K562 (cell line): Measurements from ENCODE around the gene KLF13. TPM values are rescaled to one million over a fixed set of nuclear protein-coding genes. Genes with fewer than 3 reads are reported as not detected.

Experiments used
- CTCF ChIP-seq, 3 experiments: IDR thresholded peaks in 2 of 3; conservative IDR thresholded peaks in 1 of 3; 2 replicates each; pipeline ENCODE4 v1.5.1; 2011 to 2012; ENCODE audit warnings: low read length in 3 of 3, mild to moderate bottlenecking in 3 of 3, control low read depth in 2 of 3, improper control_type of control experiment in 1 of 3, inconsistent platforms in 1 of 3, low read depth in 1 of 3, mixed read lengths in 1 of 3, moderate library complexity in 1 of 3; ENCODE audit not compliant: insufficient read depth in 2 of 3
- DMBX1 ChIP-seq: fragments of 250-450 bp; sonication (Bioruptor Pico); IDR thresholded peaks from 2 replicates; pipeline ENCODE4 v1.8.0; 2022; ENCODE audit warnings: inconsistent platforms, mild to moderate bottlenecking, moderate library complexity, borderline replicate concordance
- E2F8 ChIP-seq: fragments of 450-650 bp; IDR thresholded peaks from 2 replicates; pipeline ENCODE4 v1.7.1; 2018; ENCODE audit warnings: mild to moderate bottlenecking, low read depth; ENCODE audit not compliant: partially characterized antibody
- ELF4 ChIP-seq: fragments of 450-650 bp; formaldehyde crosslinking; IDR thresholded peaks from 2 replicates; pipeline ENCODE4 v1.4.0; 2022; ENCODE audit warnings: missing genetic modification characterization
- EP300 ChIP-seq: IDR thresholded peaks from 2 replicates; pipeline ENCODE4 v1.6.1; 2012; ENCODE audit warnings: low read length, improper control_type of control experiment
- ERF ChIP-seq: fragments of 450-650 bp; formaldehyde crosslinking; IDR thresholded peaks from 2 replicates; pipeline ENCODE4 v1.4.0; 2020; ENCODE audit warnings: mild to moderate bottlenecking, mixed read lengths
- FOXA3 ChIP-seq, 2 experiments: fragments of 450-650 bp in 1 of 2; sonication (generic) in 1 of 2; formaldehyde crosslinking; IDR thresholded peaks in 1 of 2; conservative IDR thresholded peaks in 1 of 2; 2 replicates each; pipeline versions ENCODE4 v1.4.0 to v1.8.0; 2020 to 2022; ENCODE audit warnings: mild to moderate bottlenecking in 2 of 2, missing genetic modification reagents in 1 of 2
- HMG20A ChIP-seq: fragments of 450-650 bp; formaldehyde crosslinking; conservative IDR thresholded peaks from 2 replicates; pipeline ENCODE4 v1.4.0; 2020; ENCODE audit warnings: mild to moderate bottlenecking, mixed read lengths
- HNRNPL ChIP-seq: fragments of 200-400 bp; formaldehyde crosslinking; IDR thresholded peaks from 2 replicates; pipeline ENCODE4 v1.6.1; 2017; ENCODE audit warnings: low read depth, mild to moderate bottlenecking, low read length
- JUNB ChIP-seq: fragments of 450-650 bp; formaldehyde crosslinking; conservative IDR thresholded peaks from 2 replicates; pipeline ENCODE4 v1.4.0; 2020; ENCODE audit warnings: mild to moderate bottlenecking
- KDM5B ChIP-seq: fragments of 200-600 bp; sonication (generic); IDR thresholded peaks from 2 replicates; pipeline ENCODE4 v1.6.1; 2012; ENCODE audit warnings: low read depth, mild to moderate bottlenecking, moderate library complexity, low read length, control low read depth, inconsistent platforms; ENCODE audit not compliant: insufficient replicate concordance
- MAZ ChIP-seq, 2 experiments: fragments of 450-650 bp in 1 of 2; sonication (generic) in 1 of 2; formaldehyde crosslinking; IDR thresholded peaks in 1 of 2; conservative IDR thresholded peaks in 1 of 2; 2 replicates each; pipeline versions ENCODE4 v1.4.0 to v1.5.0; 2020; ENCODE audit warnings: mild to moderate bottlenecking in 1 of 2, missing genetic modification reagents in 1 of 2
- NR2C1 ChIP-seq, 2 experiments: fragments of 450-650 bp; IDR thresholded peaks; 2 replicates each; pipeline ENCODE4 v1.6.1; 2017; ENCODE audit warnings: mild to moderate bottlenecking in 2 of 2, antibody characterized with exemption in 1 of 2, inconsistent platforms in 1 of 2, missing compliant biosample characterization in 1 of 2, missing genetic modification characterization in 1 of 2
- NRF1 ChIP-seq, 2 experiments: fragments of 450-650 bp; IDR thresholded peaks in 1 of 2; conservative IDR thresholded peaks in 1 of 2; 2 replicates each; pipeline ENCODE4 v1.6.1; 2014; ENCODE audit warnings: mild to moderate bottlenecking in 2 of 2
- PTRF ChIP-seq: fragments of 450-650 bp; IDR thresholded peaks from 2 replicates; pipeline ENCODE4 v1.6.1; 2016; ENCODE audit warnings: mild to moderate bottlenecking, missing genetic modification characterization, missing compliant biosample characterization
- RFX7 ChIP-seq: fragments of 250-450 bp; sonication (Bioruptor Pico); IDR thresholded peaks from 2 replicates; pipeline ENCODE4 v1.5.1; 2021; ENCODE audit warnings: mild to moderate bottlenecking
- SRSF1 ChIP-seq: fragments of 200-400 bp; formaldehyde crosslinking; IDR thresholded peaks from 2 replicates; pipeline ENCODE4 v1.6.1; 2017; ENCODE audit warnings: mild to moderate bottlenecking, low read depth, low read length, moderate library complexity
- TAF1 ChIP-seq: IDR thresholded peaks from 2 replicates; pipeline ENCODE4 v1.6.1; 2011; ENCODE audit warnings: mild to moderate bottlenecking, low read length, moderate library complexity; ENCODE audit not compliant: insufficient read depth, control insufficient read depth, severe bottlenecking; ENCODE audit errors: extremely low read depth
- ZBTB8A ChIP-seq: fragments of 450-650 bp; IDR thresholded peaks from 2 replicates; pipeline ENCODE4 v1.6.1; 2018; ENCODE audit warnings: mild to moderate bottlenecking, moderate library complexity; ENCODE audit not compliant: partially characterized antibody
- ZHX1 ChIP-seq: fragments of 150-350 bp; conservative IDR thresholded peaks from 2 replicates; pipeline ENCODE4 v1.6.1; 2014; ENCODE audit warnings: low read length
- ZNF830 ChIP-seq: fragments of 250-450 bp; sonication (Bioruptor Pico); IDR thresholded peaks from 2 replicates; pipeline ENCODE4 v1.5.0; 2021; ENCODE audit warnings: mild to moderate bottlenecking
- polyA plus RNA-seq, 8 experiments: library from polyadenylated mRNA; depleted of rRNA in 4 of 8; stranded (reverse) in 5 of 8; unstranded in 3 of 8; fragments of >200 nt; fragmentation: Nextera tagmentation in 2 of 8; fragmentation: Illumina TruSeq in 1 of 8; extraction: Ambion mirVana in 2 of 8; extraction: Trizol in 1 of 8; gene quantifications; 2 replicates each; pipeline versions ENCODE4 v1.2.1 to v1.2.3, GENCODE V29; 2011 to 2014; ENCODE audit warnings: inconsistent platforms in 1 of 8, missing spikeins in 1 of 8
- total RNA-seq, 7 experiments: library from RNA; depleted of rRNA in 6 of 7; stranded (reverse); fragments of >200 nt in 6 of 7; fragmentation: Illumina TruSeq in 2 of 7; extraction: Trizol in 2 of 7; gene quantifications; 2 replicates each; pipeline versions ENCODE4 v1.2.1 to v1.2.3, GENCODE V29; 2011 to 2021; ENCODE audit warnings: low replicate concordance in 1 of 7

KLF13 gene
- total and polyA plus RNA-seq, 9 of the 15 experiments (the other 6 are each of a cell fraction or from before 2014, with no cell fraction given): 1.8 to 10.5 (median 4.8) TPM

GRCh38 chr15:31325595-31326155, 960 bp upstream of the KLF13 start (continued):
- TF ChIP-seq ELF4: no peak
- no peak for TF ChIP-seq EP300
- no peak for TF ChIP-seq E2F8
- TF ChIP-seq CTCF (IDR thresholded peaks at IDR 0.05 in 2 of 3, conservative IDR thresholded peaks at IDR 0.05 in 1 of 3; ENCODE audit: insufficient read depth in 2 of 3, low read depth in 1 of 3, low read length in 3 of 3): no peak
- no peak for TF ChIP-seq FOXA3 (CRISPR knock-in tag; conservative IDR thresholded peaks at IDR 0.05 in 1 of 2, IDR thresholded peaks at IDR 0.05 in 1 of 2)
- no peak for TF ChIP-seq DMBX1
- TF ChIP-seq HMG20A (CRISPR knock-in tag): no peak
- TF ChIP-seq ZBTB8A: no peak
- TF ChIP-seq TAF1: peak; percentile 6
- TF ChIP-seq MAZ (CRISPR knock-in tag; conservative IDR thresholded peaks at IDR 0.05 in 1 of 2, IDR thresholded peaks at IDR 0.05 in 1 of 2): peak in 1 of 2 experiments; percentile 69; a peak in 2 of 4 replicates
- TF ChIP-seq ZHX1: no peak
- no peak for TF ChIP-seq SRSF1
- no peak for TF ChIP-seq PTRF (tag)
- no peak for TF ChIP-seq RFX7
- no peak for TF ChIP-seq ERF (CRISPR knock-in tag)
- no peak for TF ChIP-seq NRF1 (conservative IDR thresholded peaks at IDR 0.05 in 1 of 2, IDR thresholded peaks at IDR 0.05 in 1 of 2)
- TF ChIP-seq HNRNPL: 0 out of 2 replicates have a peak, but pooled peaks have one; percentile 44
- no peak for TF ChIP-seq ZNF830 (CRISPR knock-in tag)
- TF ChIP-seq JUNB (CRISPR knock-in tag): 0 out of 2 replicates have a peak, but pooled peaks have one; percentile 33
- peak; percentile 3 for TF ChIP-seq KDM5B
- TF ChIP-seq NR2C1 (IDR thresholded peaks at IDR 0.05): no peak
- no peak for TF ChIP-seq NR2C1 (tag; IDR thresholded peaks at IDR 0.05)
